HG03432 (cell line): ENCODE results near the gene CLDN17.

Experiments
- ATAC-seq: cut with Tn5 transposase; IDR thresholded peaks from one replicate; pipeline ENCODE4 v1.9.1; 2021; ENCODE audit warnings: mild to moderate bottlenecking, moderate library complexity; ENCODE audit not compliant: unreplicated experiment

CLDN17 gene, protein sequence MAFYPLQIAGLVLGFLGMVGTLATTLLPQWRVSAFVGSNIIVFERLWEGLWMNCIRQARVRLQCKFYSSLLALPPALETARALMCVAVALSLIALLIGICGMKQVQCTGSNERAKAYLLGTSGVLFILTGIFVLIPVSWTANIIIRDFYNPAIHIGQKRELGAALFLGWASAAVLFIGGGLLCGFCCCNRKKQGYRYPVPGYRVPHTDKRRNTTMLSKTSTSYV

DNA sequence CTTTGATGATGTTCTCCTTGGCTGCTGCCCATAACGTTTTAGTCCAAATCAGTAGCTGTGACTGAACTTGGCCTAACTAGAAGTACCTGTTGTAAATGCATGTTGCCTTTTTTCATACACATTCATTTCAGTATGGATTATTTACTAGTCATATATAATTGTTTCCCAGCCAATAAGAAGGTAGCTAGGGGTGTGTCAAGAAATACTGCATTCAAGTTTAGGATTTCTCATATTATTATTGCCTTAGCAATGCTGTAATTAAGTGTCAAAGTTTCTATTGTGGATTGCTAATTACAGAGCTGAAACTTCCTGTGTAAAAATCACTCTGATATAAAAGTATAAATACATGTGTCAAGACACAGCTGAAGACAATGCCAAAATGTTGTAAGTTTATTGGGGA, at the start of gene CLDN17:
Gene CLDN17 (minus strand): TSS at position 101 of the 400 bp plus-strand sequence. CDS start 188 bp downstream, outside the sequence.
- ATAC-seq = no peak

DNA sequence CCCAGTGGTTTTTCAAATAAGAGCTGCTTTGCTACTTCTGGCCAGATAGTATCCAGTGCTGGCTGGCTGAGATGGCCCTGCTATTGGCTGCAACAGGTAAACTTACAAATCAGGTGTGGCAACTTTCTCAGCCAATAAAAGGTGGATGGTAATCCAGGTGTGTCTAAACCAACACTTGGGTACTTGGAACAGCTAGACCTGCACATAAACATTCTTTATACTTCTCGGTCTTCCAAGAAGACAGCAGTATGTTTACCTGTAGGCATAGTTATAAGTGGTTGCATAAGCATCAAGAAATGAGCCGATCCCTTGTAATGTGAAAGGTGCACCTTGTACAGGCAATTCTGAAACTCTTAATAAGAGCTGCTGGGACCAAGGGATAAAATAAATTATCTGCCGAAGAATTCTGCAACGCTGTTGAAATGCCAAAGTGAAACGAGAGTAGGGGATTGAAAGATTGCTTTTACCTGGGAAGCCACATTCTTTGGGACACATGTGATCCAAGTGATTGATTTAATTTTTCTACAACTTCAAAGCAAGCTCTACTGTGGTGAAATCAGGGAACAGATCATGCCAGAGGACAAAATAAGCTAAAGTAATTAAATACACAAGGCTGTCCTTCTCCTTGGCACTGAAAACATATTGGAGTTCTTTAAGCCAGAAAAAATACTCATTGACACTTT, 49.6 kb upstream of the CLDN17 start, which contains the start of gene CLDN8:
Gene CLDN8 (minus strand): TSS at position 57 of the 683 bp plus-strand sequence. CDS start 172 bp downstream, outside the sequence.
- ATAC-seq = no peak

DNA sequence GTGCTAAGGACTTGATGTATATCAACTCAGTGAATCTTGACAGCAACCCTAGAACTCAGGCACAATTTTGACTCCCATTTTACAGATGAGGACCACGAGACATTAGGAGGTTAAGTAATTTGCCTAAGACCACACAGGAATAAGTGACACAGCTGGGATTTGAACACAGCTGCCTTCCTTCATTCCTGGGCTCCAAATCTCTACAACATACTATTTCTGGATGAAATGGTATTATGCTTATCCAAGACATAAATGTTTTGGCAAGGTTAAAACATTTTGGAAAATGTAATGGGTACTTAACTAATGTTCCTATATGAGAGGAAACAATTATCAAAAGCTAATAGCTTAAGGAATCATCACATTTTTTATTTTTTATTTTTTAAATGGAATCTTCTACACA, 44.5 kb upstream of the CLDN17 start:
- ATAC-seq = no peak

DNA sequence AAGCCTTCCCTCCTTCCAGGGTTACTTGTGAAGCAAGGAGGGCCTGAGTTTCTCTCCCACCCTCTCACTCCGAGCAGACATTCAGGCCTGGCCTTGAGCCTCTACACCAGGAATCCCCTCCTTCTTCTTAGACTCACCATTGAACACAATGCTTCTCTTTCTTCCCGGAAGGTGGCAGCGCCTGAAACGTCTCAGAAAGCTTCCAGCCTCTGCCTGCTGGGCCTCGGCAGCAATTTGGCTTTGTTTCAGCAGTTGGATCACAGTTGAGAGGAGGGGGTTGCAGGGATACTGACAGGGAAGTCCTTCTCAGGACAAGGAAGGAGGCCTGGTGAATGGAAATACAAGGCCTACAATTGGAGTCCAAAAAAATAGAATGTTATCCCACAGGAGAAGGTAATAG, 43.0 kb upstream of the CLDN17 start:
- no peak for ATAC-seq

DNA sequence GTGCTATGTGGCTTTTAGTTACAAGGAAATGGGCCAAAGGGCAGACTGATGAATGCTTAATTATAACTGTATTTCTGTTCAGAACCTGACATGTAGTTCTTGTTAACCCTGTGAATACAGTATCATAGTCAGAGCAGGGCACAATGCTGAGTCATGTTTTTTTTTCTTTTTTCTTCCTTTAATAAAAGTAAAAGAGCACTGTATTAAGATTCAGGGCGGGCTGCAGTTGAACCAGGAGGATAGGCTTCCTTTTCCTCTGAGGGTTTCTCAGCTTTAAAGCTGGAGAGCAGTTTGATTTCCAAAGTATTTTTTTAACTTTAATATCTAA, 40.6 kb upstream of the CLDN17 start:
- ATAC-seq = no peak

DNA sequence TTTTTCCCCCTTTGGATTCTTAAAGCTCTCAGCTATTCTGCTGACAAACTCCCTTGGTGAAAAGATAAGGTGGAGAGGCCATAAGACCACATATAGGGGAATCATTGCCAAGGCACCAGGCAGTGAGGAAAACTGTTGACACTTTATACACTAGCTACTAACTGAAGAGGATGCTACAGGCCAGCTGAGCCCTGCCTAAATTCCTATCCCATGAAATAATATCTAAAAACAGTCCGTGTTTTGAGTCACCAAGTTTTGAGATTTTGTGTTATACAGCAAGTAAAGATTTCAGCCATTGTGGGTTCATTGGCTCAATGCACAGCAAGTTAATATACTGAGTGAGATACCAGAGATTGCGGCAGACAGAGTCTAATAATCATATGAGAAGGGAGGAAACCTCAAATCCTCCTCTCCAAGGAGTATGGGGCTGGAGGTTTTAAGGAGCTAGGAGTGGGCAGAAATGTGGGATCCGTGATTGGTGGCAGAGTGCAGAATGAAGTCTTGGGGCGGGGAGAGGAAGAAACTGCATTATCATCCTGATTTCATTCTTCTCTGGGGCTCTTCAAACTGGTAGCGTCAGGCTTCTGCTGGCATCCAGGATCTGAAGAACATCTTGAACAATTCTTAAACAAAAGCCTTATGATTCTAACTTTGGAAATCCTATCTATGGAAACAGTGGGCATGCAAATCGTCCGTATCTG, 40.1 kb upstream of the CLDN17 start:
- ATAC-seq = no peak

DNA sequence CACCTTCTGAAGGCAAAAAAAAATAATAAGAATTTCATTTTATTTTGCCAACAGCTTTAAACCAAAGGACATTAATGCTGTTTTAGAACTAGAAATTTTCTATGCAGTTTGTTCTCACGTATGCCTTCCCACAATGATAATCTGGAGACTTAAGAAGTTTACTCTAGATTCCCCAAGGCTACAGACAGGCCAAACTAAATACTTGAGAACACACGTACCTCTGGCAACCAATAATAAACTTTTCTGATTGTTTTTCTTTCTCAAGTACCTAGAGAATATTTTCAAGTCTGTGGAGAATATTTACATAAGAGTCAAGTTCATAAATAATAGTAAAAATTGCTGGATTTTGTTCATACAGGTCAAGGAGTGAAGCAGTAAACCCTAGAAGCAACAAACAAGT, 33.4 kb upstream of the CLDN17 start:
- ATAC-seq = no peak

DNA sequence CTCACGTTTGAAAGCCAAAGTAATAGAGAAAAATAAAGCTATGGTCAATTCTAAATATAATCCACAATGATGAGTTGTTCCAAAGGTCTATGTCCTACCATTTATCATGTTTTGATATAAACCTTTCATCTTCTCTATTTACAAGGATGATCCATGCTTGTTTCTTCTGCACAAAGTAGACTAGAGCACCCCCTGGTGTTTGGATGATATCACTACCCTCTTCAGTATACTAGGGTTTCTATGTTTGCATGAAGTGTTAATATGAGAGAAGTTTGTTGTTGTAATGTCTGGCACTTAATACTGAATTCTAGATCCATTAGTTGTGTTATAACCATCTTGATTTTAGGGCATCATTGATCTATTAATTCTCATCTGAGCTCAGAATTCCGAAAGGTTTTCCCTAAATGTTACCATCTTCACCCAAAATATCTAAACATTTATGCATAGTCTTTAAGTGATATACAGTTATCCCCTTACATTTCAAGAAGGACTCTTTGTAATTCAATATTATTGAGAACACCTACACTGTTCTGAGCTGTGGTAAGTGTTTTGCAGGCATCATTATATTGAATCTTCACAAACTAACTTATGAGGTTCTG, 28.2 kb upstream of the CLDN17 start:
- ATAC-seq = peak; percentile 82

DNA sequence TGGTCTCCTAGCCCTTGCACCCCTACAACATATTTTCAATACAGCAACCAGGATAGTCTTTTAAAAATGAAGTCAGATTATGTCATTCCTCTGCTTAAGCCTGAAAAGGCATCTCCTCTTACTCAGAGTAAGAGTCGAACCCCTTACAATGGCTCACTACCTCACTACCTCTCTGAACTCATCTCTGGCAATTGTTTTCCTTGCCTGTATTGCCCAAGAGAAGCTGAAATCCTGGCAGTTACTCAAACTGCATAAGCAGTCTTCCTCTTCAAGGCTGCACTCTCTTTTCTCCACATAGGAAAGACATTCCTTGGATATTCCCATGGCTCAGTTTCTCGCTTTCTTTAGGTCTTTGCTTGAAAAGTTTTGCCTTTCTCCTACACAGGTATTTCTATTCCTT, 26.6 kb upstream of the CLDN17 start:
- ATAC-seq = no peak

DNA sequence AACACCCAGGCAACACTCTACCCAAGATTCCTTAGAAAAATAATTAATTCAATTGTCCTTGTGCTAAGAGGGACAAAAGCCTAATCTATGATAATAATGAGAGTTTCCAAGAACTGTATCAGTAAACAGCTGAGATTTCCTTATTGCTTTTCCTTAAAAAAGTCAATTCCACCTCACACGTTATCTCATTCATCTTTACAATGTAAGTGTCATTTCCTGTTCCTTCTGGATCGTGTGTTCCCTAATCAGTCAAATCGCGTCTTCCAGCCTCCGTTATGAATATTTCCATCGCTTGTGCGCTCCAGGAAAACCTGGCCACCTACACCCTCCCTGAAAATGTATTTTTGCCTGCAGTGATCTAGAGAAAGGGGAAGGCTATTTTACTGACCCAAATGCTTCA, 23.9 kb upstream of the CLDN17 start:
- ATAC-seq = no peak

DNA sequence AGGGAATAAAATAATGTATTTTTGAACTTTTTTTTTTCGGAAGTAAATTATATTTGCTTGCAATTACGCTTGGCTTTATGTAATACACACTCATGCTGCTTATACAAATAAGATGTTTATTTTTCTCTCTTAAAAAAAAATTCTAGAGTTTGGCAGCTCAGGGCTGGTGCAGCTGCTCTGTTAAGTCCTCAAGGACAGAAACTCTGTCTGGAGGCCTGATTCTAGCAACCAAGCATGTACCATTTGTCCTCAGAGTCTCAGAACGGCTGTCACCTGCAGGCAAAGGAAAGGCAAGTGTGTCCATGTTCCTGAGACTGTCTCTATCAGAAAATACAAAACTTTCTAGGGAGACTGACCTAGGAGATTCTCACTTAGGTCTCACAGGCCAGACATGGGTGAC, 23.2 kb upstream of the CLDN17 start:
- no peak for ATAC-seq

DNA sequence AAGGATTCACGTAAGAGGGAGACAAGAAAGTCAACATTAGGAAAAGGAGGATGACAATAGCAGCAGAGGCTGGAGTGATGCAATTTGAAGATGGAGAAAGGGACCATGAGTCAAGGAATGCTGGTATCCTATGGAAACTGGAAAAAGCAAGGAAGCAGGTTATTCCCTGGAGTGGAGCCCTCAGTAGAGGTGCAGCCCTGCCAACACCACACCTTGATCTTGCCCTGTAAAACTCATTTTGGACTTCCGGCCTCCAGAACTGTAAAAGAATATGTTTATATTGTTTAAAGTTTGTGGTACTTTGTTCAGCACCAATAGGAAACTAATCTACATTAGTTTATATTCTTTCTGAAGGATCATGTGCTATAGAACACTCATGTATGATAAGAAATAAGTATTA, 19.6 kb upstream of the CLDN17 start:
- ATAC-seq = no peak

DNA sequence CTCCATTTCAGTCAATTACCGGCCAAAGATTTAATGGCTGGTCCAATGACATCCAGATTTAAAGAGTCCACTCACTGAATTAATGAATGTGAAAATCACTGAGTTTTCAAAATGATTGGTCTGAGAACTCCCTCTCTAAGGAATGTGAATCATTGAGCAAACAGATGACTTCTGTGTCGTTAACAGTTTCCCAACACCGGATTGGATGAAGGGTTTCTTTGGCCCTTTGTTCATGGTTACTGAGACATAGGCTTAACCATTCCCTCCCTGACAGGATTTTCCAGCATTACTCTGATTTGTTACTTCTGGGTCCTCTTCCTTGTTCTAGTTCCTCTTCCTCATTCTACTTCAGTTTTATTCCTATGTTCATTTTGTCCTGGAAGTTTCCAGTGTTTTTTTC, 1.5 kb upstream of the CLDN17 start:
- no peak for ATAC-seq

DNA sequence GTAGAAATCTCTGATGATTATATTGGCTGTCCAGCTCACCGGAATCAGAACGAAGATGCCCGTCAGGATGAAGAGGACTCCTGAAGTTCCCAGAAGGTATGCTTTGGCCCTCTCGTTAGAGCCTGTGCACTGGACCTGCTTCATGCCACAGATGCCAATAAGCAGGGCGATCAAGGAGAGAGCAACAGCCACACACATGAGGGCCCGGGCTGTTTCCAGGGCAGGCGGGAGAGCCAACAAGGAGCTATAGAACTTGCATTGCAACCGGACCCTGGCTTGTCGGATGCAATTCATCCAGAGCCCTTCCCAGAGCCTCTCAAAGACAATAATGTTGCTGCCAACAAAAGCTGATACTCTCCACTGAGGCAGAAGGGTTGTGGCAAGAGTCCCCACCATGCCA, 434 bp downstream of the CLDN17 start:
- ATAC-seq = no peak

DNA sequence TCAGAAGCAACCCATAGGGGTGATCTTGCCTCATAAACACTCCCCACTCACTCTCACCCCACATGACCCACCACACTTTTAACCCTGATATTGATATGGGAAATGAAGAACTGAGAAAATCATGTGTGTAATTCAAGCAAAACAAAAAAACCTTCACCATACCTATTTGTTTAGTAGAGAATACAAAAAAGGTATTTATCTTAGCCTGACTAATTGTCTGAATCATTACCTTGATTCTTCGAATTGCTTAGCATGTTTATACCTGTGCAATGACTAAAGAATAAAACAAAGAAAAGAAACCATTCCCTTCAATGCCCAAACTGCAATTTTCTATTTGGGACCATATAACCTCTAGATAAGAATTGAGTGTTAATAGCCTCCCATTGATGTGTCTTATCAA, 1.8 kb downstream of the CLDN17 start:
- no peak for ATAC-seq

DNA sequence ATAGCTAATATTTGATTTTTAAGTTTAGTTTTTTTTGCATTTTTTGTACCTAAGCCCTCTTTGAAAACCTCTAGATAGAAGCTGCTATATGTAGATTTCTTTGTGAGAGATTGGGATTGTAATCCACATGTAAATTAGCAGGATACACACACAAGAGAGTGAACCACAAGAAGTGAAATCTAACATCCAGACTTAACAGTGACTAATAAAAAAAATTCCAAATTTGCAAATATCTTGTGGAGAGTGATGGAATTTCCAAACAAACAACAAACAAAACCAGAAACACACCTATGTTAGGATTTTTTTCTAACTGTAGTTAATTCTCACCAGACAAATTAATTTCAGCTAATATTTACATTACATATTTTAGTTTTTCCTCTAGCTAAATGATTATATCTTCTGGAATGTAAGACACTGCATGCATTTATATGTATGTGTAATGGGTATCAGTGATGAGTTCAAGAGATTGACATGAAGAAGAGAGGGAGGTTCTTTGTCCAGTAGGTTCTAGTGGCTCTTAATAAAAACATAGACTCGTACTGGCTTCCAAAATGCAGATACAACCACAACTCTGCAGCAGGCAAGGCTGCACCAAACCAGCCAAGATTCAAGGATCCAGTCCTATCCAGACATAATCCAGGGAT, 12.8 kb downstream of the CLDN17 start:
- no peak for ATAC-seq

DNA sequence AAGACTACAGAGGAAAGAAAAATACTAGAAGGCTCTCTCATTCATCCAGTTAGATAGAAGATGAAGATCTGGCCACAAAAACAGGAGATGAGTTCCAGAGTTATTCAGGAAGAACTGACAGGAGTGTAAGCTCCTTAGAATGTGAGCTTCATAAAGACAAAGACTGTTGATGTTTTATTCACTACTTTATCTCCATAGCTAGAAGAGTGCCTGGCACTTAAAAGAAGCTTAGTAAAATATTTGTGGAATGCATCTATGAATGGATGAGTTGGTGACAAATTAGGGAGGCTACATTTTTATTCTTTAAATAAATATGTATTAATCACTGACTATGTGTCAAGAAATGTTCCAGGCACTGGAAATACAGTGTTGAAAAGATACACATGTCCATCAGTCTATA, 13.8 kb downstream of the CLDN17 start:
- ATAC-seq = no peak

DNA sequence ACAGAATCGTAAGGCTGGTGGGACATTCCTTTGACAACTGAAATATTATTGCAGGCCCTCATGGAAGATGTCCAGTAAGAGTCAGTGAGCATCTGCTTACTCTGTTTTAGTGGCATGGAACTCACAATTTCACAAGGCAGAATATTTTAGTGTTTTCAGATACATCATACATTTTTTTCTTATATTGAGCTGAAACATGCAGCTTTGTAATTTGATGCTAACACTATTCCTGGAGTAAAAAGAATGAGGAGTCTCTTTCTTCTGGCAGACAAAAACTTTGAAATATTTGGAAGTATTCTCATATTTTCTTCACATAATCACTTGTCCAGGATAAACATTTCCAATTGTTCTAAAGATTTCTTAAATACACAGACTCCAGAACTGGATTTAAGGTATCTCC, 17.7 kb downstream of the CLDN17 start:
- ATAC-seq = no peak

DNA sequence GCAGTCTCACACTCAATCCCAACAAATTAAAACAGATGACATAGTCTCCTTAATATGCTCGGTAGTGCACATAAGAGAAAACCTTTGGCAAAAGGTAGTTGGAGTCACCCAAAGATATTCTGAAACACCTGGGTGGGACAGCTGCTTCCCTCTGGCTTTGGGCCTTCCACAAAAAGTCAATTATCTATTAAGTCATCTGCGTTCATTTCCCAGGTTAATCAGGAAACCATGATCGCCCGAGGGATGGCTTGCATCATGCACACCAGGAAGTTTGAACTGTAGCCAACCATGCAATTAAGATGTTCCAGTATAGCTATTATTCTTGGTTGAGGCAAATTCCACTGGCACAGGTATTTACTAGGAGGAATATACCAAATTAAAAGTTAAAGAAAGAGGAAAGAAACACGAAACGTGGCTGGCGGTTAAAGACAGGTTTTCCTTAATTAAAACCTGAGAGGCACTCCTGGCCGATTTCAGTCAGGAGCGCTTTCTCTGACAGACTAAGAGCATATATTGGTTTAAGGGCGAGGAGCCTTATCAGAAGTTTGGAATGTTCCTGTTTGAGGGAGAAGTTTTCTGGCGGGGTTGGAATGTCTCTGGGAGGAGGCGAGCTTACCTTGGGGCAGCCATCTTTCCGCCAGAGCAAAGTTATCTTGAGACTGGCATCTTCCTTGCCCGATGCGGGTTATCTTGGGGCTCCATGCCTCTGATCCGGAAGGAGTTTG, 19.9 kb downstream of the CLDN17 start:
- no peak for ATAC-seq

DNA sequence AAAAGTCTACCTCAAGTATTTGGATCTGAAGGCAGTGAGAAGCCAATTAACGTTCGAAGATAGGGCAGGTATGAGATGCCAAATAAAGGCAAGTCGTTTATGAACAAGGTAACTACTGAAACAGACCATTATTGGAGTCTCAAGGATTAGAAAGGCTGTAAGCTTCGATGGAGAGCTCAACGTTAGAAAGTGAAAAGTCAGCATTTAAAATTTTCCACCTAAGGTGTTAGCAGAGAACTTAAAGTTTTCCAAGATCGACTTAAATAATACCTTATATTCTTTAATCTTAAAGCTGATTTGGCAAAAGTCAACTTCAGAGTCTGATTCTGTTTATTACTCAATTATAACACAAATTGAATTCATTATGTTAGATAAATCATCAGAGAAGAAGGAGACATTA, 28.1 kb downstream of the CLDN17 start:
- ATAC-seq = no peak

DNA sequence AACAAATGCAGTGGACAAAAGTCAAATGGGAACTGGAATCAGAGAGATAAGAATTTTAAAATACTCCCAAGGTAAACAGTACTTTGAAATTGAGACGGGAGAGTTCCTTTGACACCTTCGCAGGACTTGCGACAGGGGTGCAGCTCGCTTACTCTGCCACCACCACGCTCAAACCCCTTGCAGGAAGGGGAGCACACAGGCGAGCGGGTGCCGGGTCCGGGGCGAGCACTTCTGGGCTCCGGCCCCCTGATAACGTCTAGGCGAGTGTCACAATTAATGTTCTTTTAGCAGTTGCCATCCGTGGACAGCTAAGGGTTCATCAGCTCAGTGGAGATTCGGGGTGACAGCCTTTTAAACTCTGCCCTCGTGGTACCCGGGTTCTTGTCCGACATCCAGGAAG, 37.4 kb downstream of the CLDN17 start:
- ATAC-seq = no peak
